ENCODE data around the gene OGDHL. TPM values are rescaled to one million over a fixed set of nuclear protein-coding genes. Genes with fewer than 3 reads are reported as not detected.

The OGDHL gene
- total RNA-seq, 4 donors from 2014 or later = 0.62 to 1.8 (median 1.2) TPM

DNA sequence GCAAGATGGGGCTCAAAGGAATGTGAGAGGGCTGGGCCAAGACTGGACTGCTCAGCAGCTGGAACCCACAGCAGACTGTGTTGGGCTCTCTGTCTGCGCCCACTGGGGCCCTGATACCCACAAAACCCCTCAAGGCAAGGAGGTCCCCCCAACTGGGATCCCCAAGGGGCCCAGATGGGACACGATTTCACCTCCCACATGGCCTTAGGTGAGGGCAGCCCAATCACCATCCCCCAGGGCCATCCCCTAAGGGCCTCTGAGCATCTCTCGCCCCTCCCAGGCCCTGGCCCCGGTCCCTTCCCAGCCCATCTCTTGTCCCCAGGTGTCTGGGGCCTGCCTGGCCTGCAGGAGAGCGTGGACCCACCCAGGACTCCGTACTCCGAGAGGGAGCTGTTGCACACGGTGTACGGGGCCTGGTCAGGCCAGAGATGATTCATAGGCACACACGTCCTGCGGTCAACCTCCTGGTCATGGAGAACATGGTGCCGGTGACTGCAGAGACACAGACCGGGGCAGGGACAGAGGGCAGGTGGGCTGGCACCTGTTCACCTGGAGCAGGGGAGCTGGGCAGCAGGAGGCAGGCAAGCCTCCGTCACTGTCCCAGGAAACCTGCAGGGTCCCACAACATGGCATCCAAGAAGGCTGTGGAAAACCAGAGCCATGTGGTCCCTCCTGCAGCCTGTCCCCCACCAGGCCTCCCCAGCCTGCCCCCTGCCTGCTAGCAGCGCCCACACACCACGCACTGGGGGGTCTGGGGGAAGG lies 21.6 kb downstream of the OGDHL start:
- no peaks in the 10 kb centered on the region for H3K9me3 ChIP-seq
- no peak for ATAC-seq
- H3K4me1 ChIP-seq = no peaks in the 10 kb centered on the region
- no peaks in the 10 kb centered on the region for H3K36me3 ChIP-seq
- 79% methylated on average over 4 of the region's 16 CpGs; no CpG with 5 or more reads in 1 of the 2 donors for WGBS, 2 donors (ENCODE audit: low coverage in 1 of 2)
- TF ChIP-seq POLR2AphosphoS5 (IDR thresholded peaks at IDR 0.05) (no peak), EP300 (IDR thresholded peaks at IDR 0.05) (no peak), POLR2A (IDR thresholded peaks at IDR 0.05) (no peak)
- TF ChIP-seq, protein P1, sequence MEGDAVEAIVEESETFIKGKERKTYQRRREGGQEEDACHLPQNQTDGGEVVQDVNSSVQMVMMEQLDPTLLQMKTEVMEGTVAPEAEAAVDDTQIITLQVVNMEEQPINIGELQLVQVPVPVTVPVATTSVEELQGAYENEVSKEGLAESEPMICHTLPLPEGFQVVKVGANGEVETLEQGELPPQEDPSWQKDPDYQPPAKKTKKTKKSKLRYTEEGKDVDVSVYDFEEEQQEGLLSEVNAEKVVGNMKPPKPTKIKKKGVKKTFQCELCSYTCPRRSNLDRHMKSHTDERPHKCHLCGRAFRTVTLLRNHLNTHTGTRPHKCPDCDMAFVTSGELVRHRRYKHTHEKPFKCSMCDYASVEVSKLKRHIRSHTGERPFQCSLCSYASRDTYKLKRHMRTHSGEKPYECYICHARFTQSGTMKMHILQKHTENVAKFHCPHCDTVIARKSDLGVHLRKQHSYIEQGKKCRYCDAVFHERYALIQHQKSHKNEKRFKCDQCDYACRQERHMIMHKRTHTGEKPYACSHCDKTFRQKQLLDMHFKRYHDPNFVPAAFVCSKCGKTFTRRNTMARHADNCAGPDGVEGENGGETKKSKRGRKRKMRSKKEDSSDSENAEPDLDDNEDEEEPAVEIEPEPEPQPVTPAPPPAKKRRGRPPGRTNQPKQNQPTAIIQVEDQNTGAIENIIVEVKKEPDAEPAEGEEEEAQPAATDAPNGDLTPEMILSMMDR (IDR thresholded peaks at IDR 0.05) = no peak
- no peaks in the 10 kb centered on the region for H3K27me3 ChIP-seq
- no peak overlapping the region for H3K4me3 ChIP-seq
- no peak overlapping the region for H3K27ac ChIP-seq

DNA sequence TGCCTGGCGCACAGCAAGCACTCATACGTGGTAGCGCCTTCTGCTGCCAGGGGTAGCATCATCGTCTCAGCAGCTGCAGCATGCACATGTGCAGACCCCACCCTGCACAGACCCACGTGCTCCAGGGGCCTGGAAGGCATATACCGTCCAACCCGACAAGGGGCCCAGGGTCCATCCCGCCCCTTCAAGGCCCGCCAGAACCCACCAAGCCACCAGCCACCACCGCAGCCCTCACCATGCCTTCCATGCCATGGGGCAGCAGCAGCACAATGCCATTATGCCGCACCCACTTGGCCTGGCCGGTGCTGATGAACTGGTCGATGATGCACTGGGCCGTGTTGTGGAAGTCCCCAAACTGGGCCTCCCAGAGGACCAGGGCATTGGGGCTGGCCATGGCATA lies 22.7 kb downstream of the OGDHL start:
- no CpG with 5 or more reads among the region's 14 CpGs for WGBS, 2 donors (ENCODE audit: low coverage in 1 of 2)
- H3K27ac ChIP-seq = no peak overlapping the region
- H3K4me3 ChIP-seq = no peak overlapping the region
- H3K9me3 ChIP-seq = no peaks in the 10 kb centered on the region
- no peaks in the 10 kb centered on the region for H3K4me1 ChIP-seq
- H3K27me3 ChIP-seq = no peaks in the 10 kb centered on the region
- no peak for ATAC-seq
- H3K36me3 ChIP-seq = no peaks in the 10 kb centered on the region
- TF ChIP-seq, protein P1 (IDR thresholded peaks at IDR 0.05) = no peak
- TF ChIP-seq POLR2A (IDR thresholded peaks at IDR 0.05) (no peak), POLR2AphosphoS5 (IDR thresholded peaks at IDR 0.05) (no peak)

DNA sequence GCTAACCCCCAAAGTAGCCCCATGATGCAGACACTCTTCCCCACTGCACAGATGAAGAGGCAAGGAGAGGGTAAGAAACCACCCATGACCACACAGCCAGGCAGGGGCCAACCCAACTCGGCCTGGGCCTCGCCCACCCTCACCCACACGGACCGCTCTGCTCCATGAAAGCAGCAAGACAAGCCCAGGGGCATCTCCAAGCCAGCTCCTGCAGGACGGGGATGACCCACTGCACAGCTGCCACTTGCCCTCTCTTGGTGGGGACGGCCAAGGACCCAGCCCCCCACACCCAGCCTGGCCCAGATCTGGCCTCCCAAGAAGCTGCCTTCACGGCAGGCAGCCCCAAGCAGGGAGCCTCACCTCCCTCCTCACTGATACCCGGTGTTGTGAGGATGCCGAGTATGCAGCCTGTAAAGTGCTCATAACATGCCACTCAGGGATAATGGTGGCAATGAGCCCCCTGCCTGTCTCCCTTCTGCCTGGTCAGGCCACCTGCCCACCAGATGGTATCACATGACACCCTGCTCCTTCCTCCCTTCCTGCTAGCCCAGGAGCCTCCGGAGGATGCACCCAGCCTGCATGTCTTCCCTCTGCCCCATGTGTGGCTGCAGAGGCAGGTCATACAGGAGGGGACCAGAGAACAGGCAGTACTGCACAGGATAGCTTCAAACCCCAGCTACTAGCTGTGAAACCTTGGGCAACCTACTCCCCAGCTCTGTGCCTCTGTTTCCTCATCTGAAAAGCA lies 23.3 kb downstream of the OGDHL start:
- no CpG with 5 or more reads among the region's 10 CpGs for WGBS, 2 donors (ENCODE audit: low coverage in 1 of 2)
- Histone ChIP-seq H3K27me3 (no peaks in the 10 kb centered on the region), H3K9me3 (no peaks in the 10 kb centered on the region), H3K27ac (no peak overlapping the region), H3K4me1 (no peaks in the 10 kb centered on the region), H3K4me3 (no peak overlapping the region), H3K36me3 (no peaks in the 10 kb centered on the region)
- TF ChIP-seq POLR2AphosphoS5 (IDR thresholded peaks at IDR 0.05) (no peak), POLR2A (IDR thresholded peaks at IDR 0.05) (no peak), EP300 (IDR thresholded peaks at IDR 0.05) (no peak)
- TF ChIP-seq, protein P1 (IDR thresholded peaks at IDR 0.05) = no peak
- ATAC-seq = no peak

DNA sequence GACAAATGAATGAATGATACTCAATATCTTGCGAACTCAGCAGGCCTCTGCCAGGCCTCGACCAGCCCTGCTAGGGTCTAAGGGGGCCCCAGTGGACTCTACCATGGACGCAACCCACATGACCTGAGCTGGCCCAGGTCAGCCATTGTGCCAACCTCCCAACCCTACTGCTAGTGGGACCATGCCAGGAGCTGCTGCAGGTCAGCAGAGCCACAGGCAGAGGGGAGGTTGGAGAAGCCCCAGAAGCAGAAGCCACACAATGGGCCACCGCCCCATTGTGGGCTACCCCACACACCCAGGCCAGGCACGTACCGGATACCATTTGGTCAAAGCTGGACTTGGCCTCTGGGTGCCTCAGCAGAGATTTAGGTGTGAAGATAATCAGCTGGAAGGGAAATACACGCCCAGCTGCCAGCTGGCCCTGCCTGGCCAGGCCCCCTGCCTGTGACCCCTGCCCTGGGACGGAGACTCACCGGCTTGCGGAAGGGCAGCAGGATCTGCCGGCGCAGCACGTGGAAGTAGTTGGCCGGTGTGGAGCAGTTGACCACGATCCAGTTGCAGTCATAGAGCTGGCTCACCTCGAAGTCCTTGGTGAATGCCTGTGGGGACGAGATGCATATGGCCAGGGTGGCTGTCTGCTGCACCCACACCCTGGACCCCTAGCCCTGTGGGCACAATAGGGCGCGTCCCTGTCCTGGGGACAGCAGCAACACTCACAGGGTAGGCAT lies 24.5 kb downstream of the OGDHL start:
- H3K9me3 ChIP-seq = no peaks in the 10 kb centered on the region
- H3K27me3 ChIP-seq = no peaks in the 10 kb centered on the region
- H3K4me3 ChIP-seq = no peak overlapping the region
- H3K36me3 ChIP-seq = no peaks in the 10 kb centered on the region
- 72 to 100% methylated on average over 1 to 2 of the region's 19 CpGs for WGBS, 2 donors (ENCODE audit: low coverage in 1 of 2)
- no peak for ATAC-seq
- TF ChIP-seq POLR2AphosphoS5 (IDR thresholded peaks at IDR 0.05) = no peak
- TF ChIP-seq, protein P1 (IDR thresholded peaks at IDR 0.05) = no peak
- no peak for TF ChIP-seq POLR2A (IDR thresholded peaks at IDR 0.05)
- no peak for TF ChIP-seq EP300 (IDR thresholded peaks at IDR 0.05)
- H3K4me1 ChIP-seq = no peaks in the 10 kb centered on the region
- no peak overlapping the region for H3K27ac ChIP-seq

Measured in gastroesophageal sphincter (tissue), 4 donors.